Measurements from ENCODE around the gene CCBE1.

GRCh38 chr18:59512025-59512755 lies 185.0 kb downstream of the CCBE1 start:
- TF ChIP-seq TAF1 (IDR thresholded peaks at IDR 0.05; ENCODE audit: borderline replicate concordance, insufficient read depth, low read length) (no peak), REST (IDR thresholded peaks at IDR 0.05; ENCODE audit: insufficient read depth in 1 of 2, low read depth in 2 of 2, low read length in 2 of 2) (no peak), POLR2AphosphoS5 (IDR thresholded peaks at IDR 0.05; ENCODE audit: low read depth, low read length) (no peak)

Data from PFSK-1 (cell line).